ENCODE results near the gene ADARB2. TPM values are rescaled to one million over a fixed set of nuclear protein-coding genes. Genes with fewer than 3 reads are reported as not detected.

ADARB2 gene
- total RNA-seq, 1 donor from 2014 or later: not detected

GRCh38 chr10:1662438-1663025, 74.8 kb downstream of the ADARB2 start:
- no peaks in the 10 kb centered on the region for H3K36me3 ChIP-seq
- H3K27me3 ChIP-seq: no peaks in the 10 kb centered on the region
- H3K9me3 ChIP-seq: no peaks in the 10 kb centered on the region
- DNase-seq (ENCODE audit: low spot score in 2 of 2): no peak
- H3K4me1 ChIP-seq: no peaks in the 10 kb centered on the region
- intact Hi-C loops (cut with DNase I): no loop called here
- H3K4me3 ChIP-seq: no peak overlapping the region
- no peak for TF ChIP-seq CTCF (IDR thresholded peaks at IDR 0.05)
- no peak overlapping the region for H3K27ac ChIP-seq

GRCh38 chr10:1661859-1662437, 75.4 kb downstream of the ADARB2 start:
- Histone ChIP-seq H3K4me1 (no peaks in the 10 kb centered on the region), H3K27me3 (no peaks in the 10 kb centered on the region), H3K4me3 (no peak overlapping the region), H3K9me3 (no peaks in the 10 kb centered on the region), H3K27ac (no peak overlapping the region), H3K36me3 (no peaks in the 10 kb centered on the region)
- no peak for TF ChIP-seq CTCF (IDR thresholded peaks at IDR 0.05)
- no peak for DNase-seq (ENCODE audit: low spot score in 2 of 2)
- intact Hi-C loops (cut with DNase I): no loop called here

- Histone ChIP-seq H3K27ac (no peak overlapping the region), H3K36me3 (no peaks in the 10 kb centered on the region), H3K4me1 (no peaks in the 10 kb centered on the region), H3K27me3 (no peaks in the 10 kb centered on the region), H3K4me3 (no peak overlapping the region), H3K9me3 (no peaks in the 10 kb centered on the region)
- no peak for DNase-seq (ENCODE audit: low spot score in 2 of 2)
- intact Hi-C loops (cut with DNase I): no loop called here
- TF ChIP-seq CTCF (IDR thresholded peaks at IDR 0.05): no peak
These were observed 75.9 kb downstream of the ADARB2 start for GRCh38 chr10:1661416-1661815.

- DNase-seq (ENCODE audit: low spot score in 2 of 2): no peak
- TF ChIP-seq CTCF (IDR thresholded peaks at IDR 0.05): no peak
- no peaks in the 10 kb centered on the region for H3K4me1 ChIP-seq
- no peak overlapping the region for H3K27ac ChIP-seq
- no peaks in the 10 kb centered on the region for H3K27me3 ChIP-seq
- H3K36me3 ChIP-seq: no peaks in the 10 kb centered on the region
- intact Hi-C loops (cut with DNase I): no loop called here
- no peak overlapping the region for H3K4me3 ChIP-seq
- no peaks in the 10 kb centered on the region for H3K9me3 ChIP-seq
These were observed 76.5 kb downstream of the ADARB2 start for GRCh38 chr10:1660815-1661214.

GRCh38 chr10:1660386-1660785, 76.9 kb downstream of the ADARB2 start:
- Histone ChIP-seq H3K27me3 (no peaks in the 10 kb centered on the region), H3K36me3 (no peaks in the 10 kb centered on the region), H3K27ac (no peak overlapping the region), H3K4me3 (no peak overlapping the region), H3K4me1 (no peaks in the 10 kb centered on the region), H3K9me3 (no peaks in the 10 kb centered on the region)
- no peak for TF ChIP-seq CTCF (IDR thresholded peaks at IDR 0.05)
- DNase-seq (ENCODE audit: low spot score in 2 of 2): no peak
- intact Hi-C loops (cut with DNase I): no loop called here

All from ascending aorta (tissue), 2 donors.